Activated CD4-positive, CD25-positive, alpha-beta regulatory T cell (primary cell): ENCODE measurements around the gene GLS.
"Not testable (repeated sequence)": the region's sequence is repeated elsewhere in the genome, so short reads cannot be mapped to it uniquely, and the experiment has no call there.

Experiments
- DNase-seq, 4 experiments: peaks; one replicate each; lab custom pipeline; 2025; lab: John Stamatoyannopoulos, UW

GLS gene

GRCh38 chr2:190856985-190857384, 23.6 kb upstream of the GLS start:
- no peak for DNase-seq

GRCh38 chr2:190858817-190859216, 21.8 kb upstream of the GLS start:
- no peak for DNase-seq

- no peak for DNase-seq
Observed at GRCh38 chr2:190859347-190860297, 21.0 kb upstream of the GLS start.

GRCh38 chr2:190860985-190861680, 19.5 kb upstream of the GLS start:
- DNase-seq: no peak

- not testable (repeated sequence) for DNase-seq
Observed at GRCh38 chr2:190862128-190862527, 18.5 kb upstream of the GLS start.

- no peak for DNase-seq
Observed at GRCh38 chr2:190862571-190862991, 18.0 kb upstream of the GLS start.

- no peak for DNase-seq
Observed at GRCh38 chr2:190863946-190864345, 16.7 kb upstream of the GLS start.

- DNase-seq: no peak
Observed at GRCh38 chr2:190864375-190864774, 16.2 kb upstream of the GLS start.

- no peak for DNase-seq
Observed at GRCh38 chr2:190867212-190867611, 13.4 kb upstream of the GLS start.

GRCh38 chr2:190867832-190868231, 12.8 kb upstream of the GLS start:
- DNase-seq: no peak

GRCh38 chr2:190869721-190870120, 10.9 kb upstream of the GLS start:
- DNase-seq: no peak

- DNase-seq: not testable (repeated sequence)
Observed at GRCh38 chr2:190873451-190873850, 7.2 kb upstream of the GLS start.

GRCh38 chr2:190875891-190876290, 4.7 kb upstream of the GLS start:
- DNase-seq: no peak

GRCh38 chr2:190876631-190877030, 4.0 kb upstream of the GLS start:
- DNase-seq: no peak

- DNase-seq: no peak
Observed at GRCh38 chr2:190877436-190877835, 3.2 kb upstream of the GLS start.

GRCh38 chr2:190879474-190880377, 895 bp upstream of the GLS start:
- peak in 1 of 4 experiments; percentile 31 for DNase-seq

GRCh38 chr2:190881084-190881597, 520 bp downstream of the GLS start:
- DNase-seq: no peak

GRCh38 chr2:190881598-190882410, 1.2 kb downstream of the GLS start:
- DNase-seq: peak; percentile 44 to 53 (median 48)

GRCh38 chr2:190882411-190882766, 1.8 kb downstream of the GLS start:
- no peak for DNase-seq

GRCh38 chr2:190882856-190883582, 2.4 kb downstream of the GLS start:
- DNase-seq: no peak
